Measurements from ENCODE around the gene TMC7.

Gene TMC7

GRCh38 chr16:19092653-19093410 lies 109.1 kb downstream of the TMC7 start:
- no peak for DNase-seq

- no peak for DNase-seq
Observed at GRCh38 chr16:19093631-19094541, 110.2 kb downstream of the TMC7 start.

GRCh38 chr16:19094542-19095365 lies 111.0 kb downstream of the TMC7 start:
- DNase-seq, result no peak

- DNase-seq, result no peak
Observed at GRCh38 chr16:19095654-19096053, 111.9 kb downstream of the TMC7 start.

GRCh38 chr16:19098173-19098572 lies 114.4 kb downstream of the TMC7 start:
- DNase-seq, result no peak

GRCh38 chr16:19102187-19102872 lies 118.6 kb downstream of the TMC7 start:
- no peak for DNase-seq

GRCh38 chr16:19104607-19105006 lies 120.9 kb downstream of the TMC7 start:
- DNase-seq, result no peak

- DNase-seq, result no peak
Observed at GRCh38 chr16:19105131-19105530, 121.4 kb downstream of the TMC7 start.

- no peak for DNase-seq
Observed at GRCh38 chr16:19105891-19106624, 122.3 kb downstream of the TMC7 start.

- no peak for DNase-seq
Observed at GRCh38 chr16:19106625-19107020, 122.9 kb downstream of the TMC7 start.

- no peak for DNase-seq
Observed at GRCh38 chr16:19108409-19109287, 124.9 kb downstream of the TMC7 start.

- no peak for DNase-seq
Observed at GRCh38 chr16:19109288-19109664, 125.5 kb downstream of the TMC7 start.

- DNase-seq, result no peak
Observed at GRCh38 chr16:19110537-19111360, 127.0 kb downstream of the TMC7 start.

- DNase-seq, result no peak
Observed at GRCh38 chr16:19112099-19112407, 128.3 kb downstream of the TMC7 start.
